HG03469 (cell line): ENCODE data around the gene GIMAP4.
"Not testable (repeated sequence)": the region's sequence is repeated elsewhere in the genome, so short reads cannot be mapped to it uniquely, and the experiment has no call there.

ENCODE experiments used
- ATAC-seq: cut with Tn5 transposase; IDR thresholded peaks from one replicate; pipeline ENCODE4 v1.9.1; 2021; ENCODE audit warnings: mild to moderate bottlenecking, moderate library complexity, moderate number of reproducible peaks; ENCODE audit not compliant: unreplicated experiment

Gene GIMAP4

GRCh38 chr7:150579979-150580637 is 12.9 kb downstream of the GIMAP4 start:
- not testable (repeated sequence) for ATAC-seq

- ATAC-seq, result no peak
Observed at GRCh38 chr7:150580638-150581394, 13.6 kb downstream of the GIMAP4 start.

DNA sequence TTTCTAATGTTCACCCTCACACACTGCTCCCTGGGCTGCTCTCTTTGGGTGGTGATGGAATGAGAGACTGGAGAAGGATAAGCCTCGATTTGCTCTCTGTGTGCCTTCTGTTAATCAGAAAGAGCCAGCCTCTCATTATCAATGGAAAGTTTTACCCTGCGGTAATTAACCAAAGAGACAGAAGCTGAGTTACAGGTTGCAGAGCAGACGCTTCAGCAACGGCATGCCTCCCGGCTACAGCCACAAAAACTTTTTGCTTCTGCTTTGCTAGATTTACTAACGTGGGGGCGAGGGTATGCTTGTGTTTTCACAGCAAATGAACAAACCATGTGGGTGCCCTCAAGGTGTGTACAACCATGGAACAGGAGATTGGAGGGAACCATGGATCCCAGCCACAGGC is 18.0 kb downstream of the GIMAP4 start:
- ATAC-seq, result no peak

GRCh38 chr7:150586068-150586784 is 19.0 kb downstream of the GIMAP4 start:
- ATAC-seq, result no peak

- no peak for ATAC-seq
Observed at GRCh38 chr7:150586785-150587152, 19.6 kb downstream of the GIMAP4 start.

DNA sequence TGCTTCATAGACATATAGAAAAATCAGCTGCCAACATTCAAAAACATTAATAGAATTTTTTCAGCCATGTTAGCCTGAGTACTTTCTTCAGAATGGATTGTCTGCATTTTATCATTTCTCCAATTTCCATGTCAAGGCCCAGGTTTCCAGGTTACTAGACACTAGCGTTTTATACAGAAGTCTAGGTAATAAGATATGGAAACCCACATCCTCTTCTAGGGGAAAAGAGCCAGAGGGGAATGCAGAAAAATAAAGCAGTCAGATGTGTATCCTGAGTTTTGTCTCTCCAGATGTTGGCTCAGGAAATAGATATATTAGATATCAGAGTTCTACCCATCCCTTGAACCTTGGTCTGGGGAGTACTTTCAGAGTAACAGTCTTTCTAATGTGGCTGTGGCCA is 20.4 kb downstream of the GIMAP4 start:
- no peak for ATAC-seq

- no peak for ATAC-seq
Observed at GRCh38 chr7:150594805-150595204, 27.6 kb downstream of the GIMAP4 start.

DNA sequence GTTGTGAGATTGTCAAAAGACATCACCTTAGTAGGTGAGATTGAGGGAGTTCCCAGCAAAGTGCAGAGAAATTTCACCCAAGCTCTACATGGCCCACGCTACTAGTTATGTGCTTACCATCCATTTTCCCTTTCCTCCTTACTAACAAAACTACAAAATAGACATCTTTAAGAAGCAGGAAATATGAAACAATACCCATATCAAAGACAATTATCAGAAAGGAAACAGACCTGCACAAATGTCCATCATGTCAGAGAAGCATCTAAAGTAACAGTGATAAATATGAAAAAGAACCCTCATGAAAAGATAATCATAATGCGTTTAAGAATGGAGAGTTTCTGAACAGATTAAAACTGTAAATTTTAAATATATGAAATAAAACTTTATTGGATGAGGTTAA is 28.2 kb downstream of the GIMAP4 start:
- ATAC-seq, result no peak

DNA sequence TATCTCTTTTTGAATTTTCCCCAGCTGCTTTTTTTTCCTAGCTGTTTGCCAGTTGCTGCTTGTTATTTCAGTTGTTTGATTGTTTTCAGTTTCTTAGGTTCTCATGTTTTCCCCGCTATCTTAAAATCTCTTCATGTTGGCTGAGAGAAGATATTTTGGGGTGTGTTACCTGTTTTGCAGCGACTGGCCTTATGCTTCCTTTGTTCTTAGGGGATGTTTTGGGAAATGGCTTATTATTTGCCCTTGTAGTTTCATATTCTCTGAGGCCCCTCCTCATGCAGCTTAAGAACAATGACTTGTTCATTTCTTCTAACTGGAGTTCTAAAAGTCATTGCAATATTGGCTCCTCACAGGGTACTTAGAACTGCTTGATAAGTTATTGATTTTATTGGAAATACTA is 36.4 kb downstream of the GIMAP4 start:
- ATAC-seq, result not testable (repeated sequence)

- ATAC-seq, result no peak
Observed at GRCh38 chr7:150610233-150610632, 43.0 kb downstream of the GIMAP4 start.

GRCh38 chr7:150612925-150613324 is 45.7 kb downstream of the GIMAP4 start:
- no peak for ATAC-seq

DNA sequence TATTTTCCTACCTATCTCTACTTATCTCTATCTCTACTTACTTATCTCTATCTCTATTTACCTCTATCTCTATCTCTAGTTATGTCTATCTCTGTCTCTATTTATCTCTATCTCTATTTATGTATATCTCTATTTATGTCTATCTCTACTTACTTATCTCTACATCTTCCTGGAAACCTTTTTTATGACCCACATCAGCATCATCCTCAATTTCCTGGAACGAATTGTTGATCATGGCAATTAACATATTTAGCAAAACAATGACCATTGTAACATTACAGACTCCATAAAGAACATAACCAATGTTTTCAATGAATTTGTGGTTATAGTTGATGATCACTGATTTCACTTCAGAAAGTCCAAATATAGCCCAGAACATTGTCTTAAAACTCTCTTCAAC is 46.7 kb downstream of the GIMAP4 start:
- ATAC-seq, result no peak

DNA sequence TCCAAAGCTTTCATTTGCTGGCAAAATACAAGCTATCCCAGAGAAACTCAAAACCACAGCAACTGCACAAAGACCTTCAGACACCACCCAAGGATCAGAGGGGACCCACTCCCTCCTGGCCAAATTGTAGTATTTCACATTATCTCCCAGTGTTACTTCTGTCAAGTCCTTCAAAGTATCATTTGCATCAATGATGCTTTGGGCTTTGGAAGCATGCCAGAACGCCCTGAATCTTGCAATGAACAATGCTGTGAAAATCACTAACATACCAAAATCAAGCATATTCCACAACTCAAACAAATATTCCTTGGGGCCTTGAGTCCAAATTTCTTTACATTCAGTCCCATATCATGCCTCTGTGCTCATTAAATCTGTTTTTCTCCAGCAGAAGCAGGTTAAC is 47.2 kb downstream of the GIMAP4 start:
- not testable (repeated sequence) for ATAC-seq

GRCh38 chr7:150615221-150615755 is 48.1 kb downstream of the GIMAP4 start:
- not testable (repeated sequence) for ATAC-seq

DNA sequence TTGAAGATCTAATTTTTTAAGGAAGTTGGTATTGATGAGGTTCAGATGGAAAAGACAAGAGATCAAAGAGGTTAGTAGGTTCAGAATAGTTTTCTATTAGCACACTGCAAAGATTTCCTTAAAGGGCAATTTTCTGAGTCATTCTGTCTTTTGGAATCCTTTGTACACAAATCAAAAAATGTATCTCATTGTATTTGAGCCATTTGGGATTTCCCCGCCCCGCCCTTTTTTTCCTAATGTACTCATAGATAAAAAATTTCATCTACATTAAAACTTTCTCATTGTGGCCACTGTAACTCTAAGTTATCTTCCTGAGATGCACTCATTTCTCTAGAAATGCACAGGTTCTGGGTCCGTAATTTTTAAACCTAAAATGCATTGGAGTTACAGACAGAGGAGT is 52.9 kb downstream of the GIMAP4 start:
- no peak for ATAC-seq

GRCh38 chr7:150620617-150621371 is 53.6 kb downstream of the GIMAP4 start:
- ATAC-seq, result no peak

DNA sequence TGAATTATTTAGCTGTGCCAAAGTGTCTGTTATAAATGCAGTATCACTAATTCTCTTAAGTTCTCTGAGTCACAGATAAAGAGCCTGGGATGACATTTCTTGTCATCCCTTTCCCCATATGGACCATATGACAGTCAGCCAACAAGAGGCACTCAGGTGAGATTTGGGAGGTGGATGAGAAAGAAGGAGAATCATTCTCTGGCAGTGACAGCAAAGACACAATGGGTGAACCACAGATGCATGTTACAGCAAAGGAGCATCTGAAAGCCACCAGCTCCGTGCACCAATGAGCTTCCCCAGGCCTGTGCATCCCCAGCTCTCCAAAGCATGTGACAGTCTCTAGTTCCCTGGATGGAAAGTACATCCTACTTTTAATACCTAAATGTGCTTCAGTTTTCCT is 54.2 kb downstream of the GIMAP4 start:
- no peak for ATAC-seq
